ENCODE data around the gene ZNF423. TPM values are rescaled to one million over a fixed set of nuclear protein-coding genes. Genes with fewer than 3 reads are reported as not detected.

ZNF423 gene
- total RNA-seq, 1 experiment from 2014 or later: 0.49 TPM

- no peak overlapping the region for H3K27ac ChIP-seq (ENCODE audit: low read length)
- DNase-seq (ENCODE audit: low read depth, low spot score) (no peak), ATAC-seq (no peak)
- BruUV-seq (replicated peaks): no TSS peak
- peaks cover 4% of the 10 kb centered on the region; the same call in 1 of the 2 replicates for H3K27me3 ChIP-seq (ENCODE audit: control insufficient read depth, insufficient read depth, low read length)
- no peaks in the 10 kb centered on the region for H3K4me1 ChIP-seq (ENCODE audit: control insufficient read depth, insufficient read depth, low read length)
- H3K4me3 ChIP-seq (ENCODE audit: low read depth in 2 of 2, low read length in 2 of 2): no peak overlapping the region
- POLR2A ChIA-PET: no interaction called here
- TF ChIP-seq SIN3A (IDR thresholded peaks at IDR 0.05; ENCODE audit: borderline replicate concordance, insufficient read depth, low read depth, low read length): no peak
- no peak for TF ChIP-seq CTCF (IDR thresholded peaks at IDR 0.05)
- no peak for TF ChIP-seq REST (IDR thresholded peaks at IDR 0.05; ENCODE audit: insufficient read depth in 1 of 2, low read depth in 2 of 2, low read length in 1 of 2)
- no peak for TF ChIP-seq TCF7L2 (IDR thresholded peaks at IDR 0.05; ENCODE audit: low read depth, low read length)
- no peak for TF ChIP-seq POLR2AphosphoS5 (IDR thresholded peaks at IDR 0.05; ENCODE audit: low read depth, low read length)
- intact Hi-C loops (cut with micrococcal nuclease; ENCODE audit: unreplicated experiment): no loop called here
- no peaks in the 10 kb centered on the region for H3K36me3 ChIP-seq (ENCODE audit: control insufficient read depth, insufficient read depth, low read length)
- in situ Hi-C loops (cut with HindIII; ENCODE audit: low pct_unique_long_range_greater_than_20kb, low sequenced_read_pairs): no loop called here
- CTCF ChIA-PET: no interaction called here
- no peaks in the 10 kb centered on the region for H3K9me3 ChIP-seq (ENCODE audit: control insufficient read depth, insufficient read depth, low read depth, low read length)
These were observed 244.9 kb downstream of the ZNF423 start for GRCh38 chr16:49610983-49611382.

GRCh38 chr16:49608779-49609178 lies 247.1 kb downstream of the ZNF423 start:
- H3K27ac ChIP-seq (ENCODE audit: low read length): no peak overlapping the region
- no peak for ATAC-seq
- no peak for TF ChIP-seq POLR2AphosphoS5 (IDR thresholded peaks at IDR 0.05; ENCODE audit: low read depth, low read length)
- TF ChIP-seq TCF7L2 (IDR thresholded peaks at IDR 0.05; ENCODE audit: low read depth, low read length): no peak
- no peak for TF ChIP-seq SIN3A (IDR thresholded peaks at IDR 0.05; ENCODE audit: borderline replicate concordance, insufficient read depth, low read depth, low read length)
- no peak; the same call in 1 of the 2 replicates for TF ChIP-seq CTCF (IDR thresholded peaks at IDR 0.05)
- no peak for TF ChIP-seq REST (IDR thresholded peaks at IDR 0.05; ENCODE audit: insufficient read depth in 1 of 2, low read depth in 2 of 2, low read length in 1 of 2)
- ChIA-PET CTCF (no interaction called here), POLR2A (no interaction called here)
- in situ Hi-C loops (cut with HindIII; ENCODE audit: low pct_unique_long_range_greater_than_20kb, low sequenced_read_pairs): no loop called here
- H3K36me3 ChIP-seq (ENCODE audit: control insufficient read depth, insufficient read depth, low read length): no peaks in the 10 kb centered on the region
- H3K4me1 ChIP-seq (ENCODE audit: control insufficient read depth, insufficient read depth, low read length): no peaks in the 10 kb centered on the region
- no peaks in the 10 kb centered on the region for H3K9me3 ChIP-seq (ENCODE audit: control insufficient read depth, insufficient read depth, low read depth, low read length)
- BruUV-seq (replicated peaks): no TSS peak
- DNase-seq (ENCODE audit: low read depth, low spot score): no peak
- peaks cover 4% of the 10 kb centered on the region; the same call in 1 of the 2 replicates for H3K27me3 ChIP-seq (ENCODE audit: control insufficient read depth, insufficient read depth, low read length)
- intact Hi-C loops (cut with micrococcal nuclease; ENCODE audit: unreplicated experiment): no loop called here
- H3K4me3 ChIP-seq (ENCODE audit: low read depth in 2 of 2, low read length in 2 of 2): no peak overlapping the region
